Posterior vena cava (tissue), 2 donors: ENCODE measurements around the gene JADE2. TPM values are rescaled to one million over a fixed set of nuclear protein-coding genes. Genes with fewer than 3 reads are reported as not detected.

ENCODE experiments used
- DNase-seq: peaks from one replicate; pipeline ENCODE4 v3.0.0-alpha.2; 2020; ENCODE audit warnings: low spot score
- intact Hi-C, 2 donors: fragments of 100-400 bp; cut with DNase I; formaldehyde crosslinking; loops; one replicate each; pipeline versions ENCODE4 v1.14.1 to v1.14.2; 2022 to 2023
- total RNA-seq, 2 donors: library from RNA; stranded (reverse); fragmentation: NEBNext Ultra II Directional; extraction: Animal tissue kit (Norgen Biotek cat#: 25700); gene quantifications; one replicate each; pipeline ENCODE4 v1.2.1, GENCODE V29; 2021
- donor health status: DM: yes; HTN: yes; CAD: no.
- donor health status: DM: yes; HTN: yes; CAD: no.

Gene JADE2
- total RNA-seq, 2 donors from 2014 or later: 38.4 to 41.1 TPM

GRCh38 chr5:134526483-134527155, 1.1 kb downstream of the JADE2 start:
- DNase-seq: peak; percentile 92
- intact Hi-C loops: loop anchor here (2.0 to 10.0 kb wide), 5 partner anchors 48 to 114 kb away; partner anchors contain the start of gene CDKN2AIPNL (in 2 of the 2)

GRCh38 chr5:134527156-134527960, 1.9 kb downstream of the JADE2 start:
- intact Hi-C loops: loop anchor here (2.0 to 10.0 kb wide), 5 partner anchors 47 to 115 kb away; partner anchors contain the start of gene CDKN2AIPNL (in 2 of the 2)
- DNase-seq: peak; percentile 95

- intact Hi-C loops: loop anchor here (2.0 to 10.0 kb wide), 5 partner anchors 47 to 116 kb away; partner anchors contain the start of gene CDKN2AIPNL (in 2 of the 2)
- DNase-seq: no peak
These were observed 2.5 kb downstream of the JADE2 start for GRCh38 chr5:134527961-134528424.

- DNase-seq: no peak
- intact Hi-C loops: loop anchor here (5.0 to 10.0 kb wide), 4 partner anchors 46 to 116 kb away; partner anchors contain the start of gene CDKN2AIPNL (in 2 of the 2)
These were observed 3.1 kb downstream of the JADE2 start for GRCh38 chr5:134528556-134528955.

GRCh38 chr5:134529460-134529859, 4.0 kb downstream of the JADE2 start:
- intact Hi-C loops: loop anchor here (5.0 to 10.0 kb wide), 4 partner anchors 45 to 117 kb away; partner anchors contain the start of gene CDKN2AIPNL (in 2 of the 2)

GRCh38 chr5:134530301-134531077, 5.0 kb downstream of the JADE2 start:
- intact Hi-C loops: no loop called here

More at GRCh38 chr5:134529460-134529859, 4.0 kb downstream of the JADE2 start:
- no peak for DNase-seq

GRCh38 chr5:134533115-134533815, 7.8 kb downstream of the JADE2 start:
- peak; percentile 95 for DNase-seq
- intact Hi-C loops: no loop called here

More at GRCh38 chr5:134530301-134531077, 5.0 kb downstream of the JADE2 start:
- DNase-seq: no peak

GRCh38 chr5:134534058-134534725, 8.7 kb downstream of the JADE2 start:
- DNase-seq: no peak
- intact Hi-C loops: no loop called here

- DNase-seq: peak; percentile 8
These were observed 9.2 kb downstream of the JADE2 start for GRCh38 chr5:134534726-134535110.

GRCh38 chr5:134536876-134537275, 11.4 kb downstream of the JADE2 start:
- DNase-seq: peak; percentile 47
- intact Hi-C loops: no loop called here

More at GRCh38 chr5:134534726-134535110, 9.2 kb downstream of the JADE2 start:
- intact Hi-C loops: no loop called here

GRCh38 chr5:134537297-134537696, 11.8 kb downstream of the JADE2 start:
- intact Hi-C loops: no loop called here
- peak; percentile 36 for DNase-seq

GRCh38 chr5:134538296-134538695, 12.8 kb downstream of the JADE2 start:
- intact Hi-C loops: no loop called here
- DNase-seq: no peak

GRCh38 chr5:134539732-134540131, 14.3 kb downstream of the JADE2 start:
- DNase-seq: no peak
- intact Hi-C loops: no loop called here

- intact Hi-C loops: no loop called here
- peak; percentile 70 for DNase-seq
These were observed 15.6 kb downstream of the JADE2 start for GRCh38 chr5:134540747-134541733.

GRCh38 chr5:134541736-134542376, 16.4 kb downstream of the JADE2 start:
- peak; percentile 86 for DNase-seq
- intact Hi-C loops: no loop called here
